H54 (cell line): ENCODE results near the gene ANXA8.
"Not testable (repeated sequence)": the region's sequence is repeated elsewhere in the genome, so short reads cannot be mapped to it uniquely, and the experiment has no call there.

ENCODE experiments used
- DNase-seq: peaks from one replicate; pipeline ENCODE4 v3.0.0; 2011; ENCODE audit warnings: low spot score, mixed read lengths; ENCODE audit not compliant: insufficient read length
- FAIRE-seq: peaks from 3 replicates; lab custom pipeline; 2011; peaks lifted over from hg19 to GRCh38; lab: Jason Lieb, UNC
- POLR2A ChIP-seq: IDR thresholded peaks from 2 replicates; pipeline ENCODE4 v1.6.1; 2011; ENCODE audit warnings: low read depth, mild to moderate bottlenecking, low read length

ANXA8 gene

GRCh38 chr10:47467458-47467857, 16.5 kb downstream of the ANXA8 start:
- FAIRE-seq, DNase-seq: not testable (repeated sequence)

DNA sequence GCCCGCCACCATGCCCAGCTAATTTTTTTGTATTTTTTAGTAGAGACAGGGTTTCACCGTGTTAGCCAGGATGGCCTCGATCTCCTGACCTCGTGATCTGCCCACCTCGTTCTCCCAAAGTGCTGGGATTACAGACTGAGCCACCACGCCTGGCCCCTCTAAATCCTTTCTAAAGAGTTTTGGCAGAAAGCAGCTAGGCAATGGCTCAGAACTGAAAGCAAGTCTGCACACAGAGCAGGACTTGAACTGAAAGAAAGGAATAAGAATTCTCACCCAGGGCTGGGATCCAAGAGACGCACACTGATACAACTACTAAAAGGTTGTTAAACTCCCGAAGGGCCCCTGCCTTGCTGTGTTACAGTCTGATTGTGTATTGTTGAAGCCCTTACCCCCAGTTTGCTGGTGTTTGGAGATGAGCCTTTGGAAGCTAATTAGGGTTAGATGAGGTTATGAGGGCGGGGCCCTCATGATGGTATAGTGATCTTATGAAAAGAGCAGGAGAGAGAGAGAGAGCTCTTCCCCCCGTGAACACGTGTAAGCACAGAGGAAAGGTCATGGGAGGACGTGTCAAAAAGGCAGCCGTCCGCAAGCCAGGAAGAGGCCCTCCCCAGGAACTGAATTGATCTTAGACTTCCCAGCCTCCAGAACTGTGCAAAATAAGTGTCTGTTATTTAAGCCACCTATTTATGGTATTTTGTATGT, 18.5 kb downstream of the ANXA8 start:
- FAIRE-seq, DNase-seq: not testable (repeated sequence)

DNA sequence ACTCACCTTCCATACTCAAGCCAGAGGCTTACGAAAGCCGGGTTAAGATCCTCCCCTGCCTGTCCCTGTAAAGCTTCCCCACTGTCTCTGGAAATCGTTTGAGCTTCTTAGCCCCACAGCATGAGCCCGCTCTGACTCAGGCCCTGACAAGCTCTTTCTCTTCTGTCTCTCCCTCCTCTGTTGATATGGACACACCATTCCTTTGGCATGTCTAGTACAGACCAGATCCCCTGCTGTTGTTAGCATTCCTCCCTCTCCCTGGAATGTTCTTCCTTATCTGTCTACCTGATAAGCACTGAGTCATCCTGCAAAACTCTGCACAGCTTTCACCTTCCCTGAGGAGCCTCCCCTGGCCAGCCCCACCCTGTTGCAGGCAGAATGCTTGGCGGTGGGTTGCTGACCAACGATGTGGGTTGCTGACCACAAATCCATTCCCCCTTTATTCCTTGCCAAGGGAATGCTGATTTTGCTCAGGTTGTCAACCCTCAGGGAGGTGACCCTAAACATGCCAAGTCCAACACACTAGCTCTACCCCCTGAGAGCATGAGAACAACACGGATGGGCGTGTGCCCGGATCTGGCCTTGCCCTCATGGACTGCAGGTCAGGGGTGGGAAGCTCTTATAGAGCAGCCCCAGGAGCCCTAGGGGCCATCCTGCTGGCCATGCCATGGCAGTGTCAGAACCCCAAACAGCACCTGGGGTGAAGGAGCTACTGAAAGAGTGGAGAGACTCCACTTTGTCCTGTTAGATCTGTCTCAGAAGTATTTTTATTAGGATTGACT, 21.1 kb downstream of the ANXA8 start:
- not testable (repeated sequence) for FAIRE-seq, DNase-seq

DNA sequence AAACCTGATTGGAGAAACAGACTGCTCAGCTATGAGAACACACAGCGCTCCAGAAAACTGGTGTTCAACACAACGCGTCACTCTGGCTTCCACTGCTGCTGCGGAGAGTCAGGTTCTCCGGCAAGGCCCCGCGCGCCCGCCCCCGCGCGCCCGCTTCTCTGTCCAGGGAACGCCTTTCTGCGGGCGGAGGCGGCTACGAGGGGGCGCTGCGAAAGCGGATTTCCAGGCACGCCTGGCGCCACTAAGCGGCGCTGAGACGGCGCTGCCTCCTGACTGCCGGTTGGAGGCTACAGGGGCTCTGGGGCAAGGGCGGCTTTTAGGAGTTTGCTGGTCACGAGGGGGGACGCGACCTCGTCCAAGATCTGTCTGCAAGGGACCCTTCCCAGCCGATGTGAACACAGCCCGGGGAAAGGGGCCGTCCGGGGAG, 22.6 kb downstream of the ANXA8 start:
- not testable (repeated sequence) for DNase-seq, FAIRE-seq

- TF ChIP-seq POLR2A: no peak
- FAIRE-seq: no peak
- DNase-seq: peak; percentile 47
These were observed 25.3 kb downstream of the ANXA8 start for GRCh38 chr10:47458466-47459154.

GRCh38 chr10:47457826-47458225, 26.1 kb downstream of the ANXA8 start:
- DNase-seq: no peak
- FAIRE-seq: no peak
- no peak for TF ChIP-seq POLR2A

- FAIRE-seq (no peak), DNase-seq (no peak)
- TF ChIP-seq POLR2A: no peak
These were observed 26.4 kb downstream of the ANXA8 start for GRCh38 chr10:47457528-47457820.

- FAIRE-seq (no peak), DNase-seq (no peak)
- no peak for TF ChIP-seq POLR2A
These were observed 27.0 kb downstream of the ANXA8 start for GRCh38 chr10:47456794-47457527.

DNA sequence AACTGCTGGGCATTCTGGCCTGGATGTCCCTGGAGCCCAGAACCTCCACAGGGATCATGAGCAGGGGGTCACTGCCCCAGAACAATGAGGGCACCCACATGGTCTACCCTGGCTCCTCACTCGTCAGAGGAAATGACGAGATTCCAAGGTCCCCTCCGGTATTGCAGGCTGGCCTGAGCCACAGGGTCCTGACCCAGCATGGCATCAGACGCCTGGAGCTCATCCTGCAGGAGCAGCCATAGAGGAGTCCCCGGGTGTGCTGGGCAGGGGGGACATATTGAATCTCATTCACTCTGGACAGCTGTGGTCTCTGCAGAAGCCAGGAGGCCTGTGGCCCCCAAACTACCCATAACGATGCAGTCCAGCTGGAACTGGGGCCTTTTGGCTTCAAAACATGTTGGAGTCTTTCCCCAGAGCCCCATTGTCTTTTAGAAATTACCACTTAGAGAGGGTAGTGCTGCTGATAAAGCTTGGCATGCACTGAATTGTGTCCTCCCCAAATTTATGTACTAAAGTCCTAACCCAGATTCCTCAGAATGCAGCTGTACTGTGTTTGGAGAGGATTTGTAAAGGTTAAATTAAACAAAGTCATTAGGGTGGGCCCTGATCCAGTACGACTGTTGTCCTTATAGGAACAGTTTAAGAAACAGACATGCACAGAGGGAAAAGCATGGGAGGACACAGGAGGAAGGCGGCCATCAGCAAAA, 27.7 kb downstream of the ANXA8 start:
- TF ChIP-seq POLR2A: no peak
- no peak for FAIRE-seq
- no peak for DNase-seq

GRCh38 chr10:47455350-47456078, 28.4 kb downstream of the ANXA8 start:
- not testable (repeated sequence) for DNase-seq, FAIRE-seq

- DNase-seq: no peak
- TF ChIP-seq POLR2A: no peak
These were observed 29.2 kb downstream of the ANXA8 start for GRCh38 chr10:47454780-47455058.

DNA sequence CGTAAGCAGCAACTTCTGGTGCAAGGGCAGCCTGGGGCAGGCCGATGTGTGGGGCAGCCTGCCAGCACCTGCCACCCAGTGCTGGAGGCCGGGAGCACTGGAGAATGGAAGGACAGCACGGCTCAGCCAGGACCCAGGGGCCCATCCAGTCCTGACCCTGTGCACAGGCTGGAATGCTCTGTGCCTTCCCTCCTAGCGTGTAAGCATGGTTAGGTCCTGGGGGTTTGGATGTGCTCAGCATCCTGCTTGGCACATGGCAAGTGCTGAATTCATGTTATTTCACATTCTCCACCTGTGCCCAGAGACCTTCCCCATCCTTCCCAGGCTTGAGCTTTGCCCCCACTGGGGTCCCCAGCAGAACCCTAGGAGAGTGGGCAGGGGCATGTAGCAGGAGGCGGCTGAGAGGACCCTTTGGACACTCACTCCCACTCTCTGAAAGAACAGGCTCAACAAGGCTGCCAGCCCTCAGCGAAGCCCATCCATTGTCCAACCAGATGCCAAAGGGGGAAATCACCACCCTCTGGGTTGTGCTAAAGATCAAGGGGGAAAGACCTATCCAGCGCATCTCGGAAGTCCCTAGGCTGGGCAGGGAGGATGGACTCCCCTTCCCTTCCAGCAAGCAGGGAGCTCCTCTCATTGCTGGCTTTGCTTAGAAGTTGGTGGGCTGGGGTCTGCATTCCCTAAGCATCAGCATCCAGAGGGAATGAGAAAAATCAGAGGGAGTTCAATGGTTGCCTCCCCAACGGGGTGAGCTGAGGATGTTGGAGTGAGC, 29.7 kb downstream of the ANXA8 start:
- DNase-seq: no peak
- FAIRE-seq: no peak
- TF ChIP-seq POLR2A: no peak

More at GRCh38 chr10:47454780-47455058, 29.2 kb downstream of the ANXA8 start:
- no peak for FAIRE-seq
